ENCODE results near the gene FFAR1. TPM values are rescaled to one million over a fixed set of nuclear protein-coding genes. Genes with fewer than 3 reads are reported as not detected.

Gene FFAR1
- total and polyA plus RNA-seq, 2 of the 8 experiments (the other 6 are each of a cell fraction or from before 2014, with no cell fraction given) = not detected

DNA sequence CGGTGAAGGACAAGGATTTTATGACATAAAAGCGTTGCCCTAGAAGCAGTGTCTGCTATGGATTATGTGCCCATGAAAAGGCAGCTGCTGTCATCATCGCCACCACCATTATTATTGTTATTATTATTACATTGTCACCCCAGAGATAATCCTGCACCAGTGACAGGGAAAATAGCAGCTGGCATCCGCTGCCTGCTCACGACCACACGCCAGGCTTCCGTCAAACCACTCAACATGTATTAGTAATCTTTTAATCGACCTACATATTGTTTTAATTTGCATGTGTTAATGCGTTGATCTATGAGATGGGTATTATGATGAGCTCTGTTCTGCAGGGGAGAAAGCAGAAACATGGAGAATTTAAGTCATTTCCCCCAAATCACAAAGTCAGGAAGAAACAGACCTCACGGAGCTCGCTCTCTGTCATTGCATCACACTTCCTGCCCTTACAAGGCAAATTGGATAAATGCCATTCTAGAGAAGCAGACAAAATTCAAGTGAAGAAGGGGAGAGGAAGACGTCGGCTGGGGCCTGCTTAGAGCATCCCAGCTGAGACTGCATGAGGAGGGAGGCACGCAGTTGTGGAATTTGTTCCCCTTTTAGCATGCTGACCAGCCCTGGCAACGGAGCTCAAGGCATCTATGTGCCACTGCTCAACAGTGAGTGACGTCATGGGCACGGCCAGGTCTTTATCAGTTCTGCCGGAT is 10.3 kb downstream of the FFAR1 start, which contains the start of gene FFAR3:
FFAR3 (plus strand) TSS at position 594 of the 707 bp plus-strand sequence. CDS start 431 bp downstream, outside the sequence.
- Histone ChIP-seq H2BK15ac (ENCODE audit: low read length) (no peak within 1 kb of the TSS), H3K27me3 (replicated peaks in 1 of 4; ENCODE audit: control insufficient read depth in 3 of 4, extremely low read depth in 1 of 4, insufficient read depth in 3 of 4, low read length in 3 of 4) (no peaks in the 10 kb centered on the region), H3K9ac (replicated peaks in 1 of 4; ENCODE audit: extremely low read depth in 1 of 4, low read depth in 3 of 4, low read length in 3 of 4) (no peak within 1 kb of the TSS), H4K91ac (replicated peaks; ENCODE audit: insufficient read length, low read length) (no peak within 1 kb of the TSS), H3K23me2 (ENCODE audit: low read depth, low read length) (no peaks in the 10 kb centered on the region), H2AFZ (ENCODE audit: low read length) (no peak within 1 kb of the TSS), H2AK5ac (ENCODE audit: low read depth, low read length) (no peak within 1 kb of the TSS), H3K23ac (ENCODE audit: insufficient read length) (no peak within 1 kb of the TSS), H3K9me3 (ENCODE audit: insufficient read depth in 2 of 2, low read depth in 1 of 2, low read length in 1 of 2) (no peaks in the 10 kb centered on the region), H3K27ac (ENCODE audit: low read depth, low read length) (no peak within 1 kb of the TSS), H4K5ac (ENCODE audit: insufficient read length, low read depth, low read length) (no peak within 1 kb of the TSS), H2BK120ac (replicated peaks; ENCODE audit: low read depth, low read length) (no peak within 1 kb of the TSS), H3K36me3 (ENCODE audit: control insufficient read depth in 2 of 4, insufficient read depth in 4 of 4, low read length in 3 of 4) (no peaks in the 10 kb centered on the region), H4K8ac (ENCODE audit: extremely low read depth, insufficient read depth, low read length) (no peak within 1 kb of the TSS), H3K18ac (ENCODE audit: extremely low read depth, low read length) (no peak within 1 kb of the TSS), H2BK12ac (ENCODE audit: low read depth, low read length) (peak within 1 kb of the TSS; percentile 63; the same call in 1 of the 2 replicates), H3K4ac (replicated peaks; ENCODE audit: insufficient read length, low read depth, low read length) (no peak within 1 kb of the TSS), H2BK5ac (ENCODE audit: low read depth, low read length) (no peak within 1 kb of the TSS), H2BK20ac (ENCODE audit: low read length) (no peak within 1 kb of the TSS), H3K4me1 (replicated peaks in 1 of 4; ENCODE audit: control insufficient read depth in 3 of 4, insufficient read depth in 4 of 4, low read length in 3 of 4) (no peaks in the 10 kb centered on the region), H3K79me1 (ENCODE audit: low read depth, low read length) (no peaks in the 10 kb centered on the region), H3K79me2 (ENCODE audit: control insufficient read depth in 1 of 2, insufficient read depth in 2 of 2, low read length in 2 of 2) (no peaks in the 10 kb centered on the region), H3K14ac (ENCODE audit: insufficient read length) (no peak within 1 kb of the TSS), H3K56ac (replicated peaks; ENCODE audit: insufficient read length, low read depth, low read length) (no peak within 1 kb of the TSS), H3K4me2 (ENCODE audit: insufficient read depth in 1 of 2, low read depth in 2 of 2, low read length in 2 of 2) (no peak within 1 kb of the TSS), H4K20me1 (replicated peaks in 1 of 2; ENCODE audit: control insufficient read depth in 1 of 2, insufficient read depth in 2 of 2, low read length in 2 of 2) (no peaks in the 10 kb centered on the region), H3K4me3 (ENCODE audit: extremely low read depth in 1 of 4, insufficient read depth in 2 of 4, low read depth in 3 of 4, low read length in 4 of 4) (no peak within 1 kb of the TSS)
- ChIA-PET CTCF (ENCODE audit: partially characterized antibody) (interaction anchor here (0.8 to 2.7 kb wide), 12 partner anchors 9 to 150 kb away, joined by 3 to 12 read pairs (median 4); partner anchors contain the start of gene CD22), POLR2A (ENCODE audit: partially characterized antibody) (no interaction called here)
- DNase-seq (ENCODE audit: low read depth in 1 of 2, low spot score in 2 of 2) = peak in 1 of 2 experiments; percentile 35
- 86% methylated on average over 18 of the region's 18 CpGs; no CpG with 5 or more reads in 1 of the 2 experiments for WGBS, 2 experiments (ENCODE audit: extremely low coverage in 1 of 2, insufficient coverage in 1 of 2, insufficient read length in 1 of 2, insufficient replicate concordance in 2 of 2, low coverage in 1 of 2, low lambda C conversion rate in 2 of 2, missing lambda C conversion rate in 1 of 2)
- TF ChIP-seq SP4 (IDR thresholded peaks at IDR 0.05; ENCODE audit: low read length) = no peak
- TF ChIP-seq, protein P1, sequence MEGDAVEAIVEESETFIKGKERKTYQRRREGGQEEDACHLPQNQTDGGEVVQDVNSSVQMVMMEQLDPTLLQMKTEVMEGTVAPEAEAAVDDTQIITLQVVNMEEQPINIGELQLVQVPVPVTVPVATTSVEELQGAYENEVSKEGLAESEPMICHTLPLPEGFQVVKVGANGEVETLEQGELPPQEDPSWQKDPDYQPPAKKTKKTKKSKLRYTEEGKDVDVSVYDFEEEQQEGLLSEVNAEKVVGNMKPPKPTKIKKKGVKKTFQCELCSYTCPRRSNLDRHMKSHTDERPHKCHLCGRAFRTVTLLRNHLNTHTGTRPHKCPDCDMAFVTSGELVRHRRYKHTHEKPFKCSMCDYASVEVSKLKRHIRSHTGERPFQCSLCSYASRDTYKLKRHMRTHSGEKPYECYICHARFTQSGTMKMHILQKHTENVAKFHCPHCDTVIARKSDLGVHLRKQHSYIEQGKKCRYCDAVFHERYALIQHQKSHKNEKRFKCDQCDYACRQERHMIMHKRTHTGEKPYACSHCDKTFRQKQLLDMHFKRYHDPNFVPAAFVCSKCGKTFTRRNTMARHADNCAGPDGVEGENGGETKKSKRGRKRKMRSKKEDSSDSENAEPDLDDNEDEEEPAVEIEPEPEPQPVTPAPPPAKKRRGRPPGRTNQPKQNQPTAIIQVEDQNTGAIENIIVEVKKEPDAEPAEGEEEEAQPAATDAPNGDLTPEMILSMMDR (IDR thresholded peaks at IDR 0.05; ENCODE audit: control extremely low read depth in 1 of 3, insufficient read depth in 1 of 3, low read depth in 1 of 3, low read length in 3 of 3) = no peak
- TF ChIP-seq ASH2L (IDR thresholded peaks at IDR 0.05; ENCODE audit: low read length) = no peak
- TF ChIP-seq JUND (IDR thresholded peaks at IDR 0.05; ENCODE audit: low read length) = no peak
- no peak for FAIRE-seq
